Body of pancreas (tissue), 4 donors: ENCODE measurements around the gene SET.

Experiments
- CTCF ChIP-seq, 7 experiments: fragments of 450-650 bp in 4 of 7; fragments of 200-600 bp in 3 of 7; sonication (generic) in 3 of 7; IDR thresholded peaks; one replicate each; pipeline ENCODE4 v1.5.1; 2016 to 2019; ENCODE audit warnings: antibody characterized with exemption in 7 of 7
- POLR2A ChIP-seq, 3 donors: fragments of 450-650 bp; IDR thresholded peaks; one replicate each; pipeline ENCODE4 v1.6.1; 2016; ENCODE audit warnings: antibody characterized with exemption in 3 of 3, mild to moderate bottlenecking in 2 of 3

GRCh38 chr9:128684065-128684324, 5.0 kb upstream of the SET start:
- TF ChIP-seq CTCF (IDR thresholded peaks at IDR 0.05): no peak
- TF ChIP-seq POLR2A (IDR thresholded peaks at IDR 0.05): no peak
